Psoas muscle (tissue), 8 donors: Measurements from ENCODE around the gene IQSEC1. TPM values are rescaled to one million over a fixed set of nuclear protein-coding genes. Genes with fewer than 3 reads are reported as not detected.

ENCODE experiments used
- ATAC-seq, 4 donors: fragments of 200-7000 bp; cut with Tn5 transposase; one replicate each; pipeline ENCODE4 v1.9.1; 2020; ENCODE audit warnings: moderate library complexity in 3 of 4, mild to moderate bottlenecking in 2 of 4
- DNase-seq, 2 donors: peaks; one replicate each; pipeline ENCODE4 v3.0.0-alpha.2; 2020
- H3K27ac ChIP-seq: fragments of 200-600 bp; one replicate; pipeline ENCODE4 v1.8.0; 2022
- H3K27me3 ChIP-seq, 3 donors: fragments of 200-600 bp in 1 of 3; one replicate each; pipeline versions ENCODE4 v1.6.1 to v1.8.0; 2013 to 2022; ENCODE audit warnings: low read length in 2 of 3, mild to moderate bottlenecking in 2 of 3, moderate library complexity in 1 of 3; ENCODE audit not compliant: insufficient read depth in 3 of 3
- H3K36me3 ChIP-seq, 2 donors: fragments of 200-600 bp in 1 of 2; one replicate each; pipeline versions ENCODE4 v1.6.1 to v1.8.0; 2013 to 2022; ENCODE audit warnings: low read depth in 1 of 2, mild to moderate bottlenecking in 1 of 2, moderate library complexity in 1 of 2; ENCODE audit not compliant: insufficient read depth in 1 of 2
- H3K4me1 ChIP-seq: fragments of 200-600 bp; one replicate; pipeline ENCODE4 v1.8.0; 2022
- H3K4me3 ChIP-seq: fragments of 200-600 bp; one replicate; pipeline ENCODE4 v1.8.0; 2022; ENCODE audit warnings: mild to moderate bottlenecking
- H3K9me3 ChIP-seq: fragments of 200-600 bp; one replicate; pipeline ENCODE4 v1.8.0; 2022
- CTCF ChIP-seq: fragments of 200-600 bp; IDR thresholded peaks from one replicate; pipeline ENCODE4 v1.8.0; 2022; ENCODE audit warnings: antibody characterized with exemption
- WGBS, 3 donors: extraction: QIAGEN DNeasy Blood & Tissue Kit; methylation state at CpG; one replicate each; pipeline versions ENCODE4 v1.1.6 to v1.1.7; 2013; 5-methylcytosine and 5-hydroxymethylcytosine counted together
- intact Hi-C, 2 donors: fragments of 100-400 bp; cut with DNase I; formaldehyde crosslinking; loops; one replicate each; pipeline versions ENCODE4 v1.11.0 to v1.14.2; 2022
- long read RNA-seq, 2 donors: library from polyadenylated mRNA; unstranded; transcript quantifications; one replicate each; pipeline ENCODE4 v2.0.0, GENCODE V29; 2021
- polyA plus RNA-seq, 3 donors: library from polyadenylated mRNA; stranded (reverse); fragments of 200-250 nt; gene quantifications; one replicate each; pipeline ENCODE4 v1.2.3, GENCODE V29; 2013
- total RNA-seq, 4 donors: library from RNA; stranded (reverse); fragmentation: NEBNext Ultra II Directional in 2 of 4; extraction: Animal tissue kit (Norgen Biotek cat#: 25700) in 2 of 4; gene quantifications; one replicate each; pipeline versions ENCODE4 v1.2.1 to v1.2.4, GENCODE V29; 2021 to 2023
- donor health status: healthy with polysubstance abuse.
- donor health status: DM: no; HTN: no; CAD: no; lungs with moderate emphysema.
- donor health status: Bipolar disorder and iron deficiency.
- donor health status: healthy.
- donor health status: DM: yes; HTN: yes; CAD: no.
- donor health status: DM: no; HTN: no; CAD: no.
- donor health status: DM: no; HTN: no; CAD: no.
- donor health status: DM: yes; HTN: yes; CAD: no.

IQSEC1 gene
- total RNA-seq (10 to 100 TPM; 28.0 to 45.4 (median 33.9) TPM), polyA plus RNA-seq (10 to 100 TPM in 2 of 3 donors, 1 to 10 TPM in 1; 8.6 to 22.0 (median 10.8) TPM)
- long read RNA-seq, donor 1, partial matches to known transcripts = 10 of 13 reads
- long read RNA-seq, donor 1, other reads (novel, unspliced or antisense) = 3 of 13 reads
- long read RNA-seq, donor 2, partial matches to known transcripts = 38 of 44 reads
- long read RNA-seq, donor 2, other reads (novel, unspliced or antisense) = 6 of 44 reads

GRCh38 chr3:13073326-13074005 is at the start of gene IQSEC1:
Gene IQSEC1, minus strand, starts transcription at chr3:13073429. Its CDS starts 415 bp downstream, at chr3:13073014.
- no peak for TF ChIP-seq CTCF
- no peaks in the 10 kb centered on the region for H3K9me3 ChIP-seq
- H3K27ac ChIP-seq = no peak within 1 kb of the TSS
- WGBS, 3 donors = 7 to 8% (median 8%) methylated on average over 50 to 63 of the region's 63 CpGs
- no peaks in the 10 kb centered on the region for H3K36me3 ChIP-seq
- peaks cover 0 to 27% (median 9%) of the 10 kb centered on the region in 3 donors for H3K27me3 ChIP-seq
- ATAC-seq (no peak), DNase-seq (peak; percentile 68 to 76)
- H3K4me1 ChIP-seq = peaks cover 15% of the 10 kb centered on the region
- intact Hi-C loops = no loop called here
- peak within 1 kb of the TSS; percentile 32 for H3K4me3 ChIP-seq

GRCh38 chr3:13122081-13123012 is 49.1 kb upstream of the IQSEC1 start:
- no peak for TF ChIP-seq CTCF
- DNase-seq (no peak), ATAC-seq (no peak)
- H3K9me3 ChIP-seq = no peaks in the 10 kb centered on the region
- no peaks in the 10 kb centered on the region for H3K27me3 ChIP-seq
- intact Hi-C loops = no loop called here
- 72 to 75% (median 72%) methylated on average over 20 of the region's 20 CpGs for WGBS, 3 donors
- H3K36me3 ChIP-seq = no peaks in the 10 kb centered on the region
- no peaks in the 10 kb centered on the region for H3K4me1 ChIP-seq
- H3K27ac ChIP-seq = no peak overlapping the region
- H3K4me3 ChIP-seq = no peak overlapping the region

GRCh38 chr3:13121553-13122001 is 48.3 kb upstream of the IQSEC1 start:
- no peaks in the 10 kb centered on the region for H3K9me3 ChIP-seq
- intact Hi-C loops = no loop called here
- no peaks in the 10 kb centered on the region for H3K27me3 ChIP-seq
- WGBS, 3 donors = 85 to 92% (median 89%) methylated on average over 14 of the region's 14 CpGs
- TF ChIP-seq CTCF = no peak
- DNase-seq (no peak), ATAC-seq (no peak)
- no peaks in the 10 kb centered on the region for H3K36me3 ChIP-seq
- H3K4me3 ChIP-seq = no peak overlapping the region
- H3K4me1 ChIP-seq = no peaks in the 10 kb centered on the region
- H3K27ac ChIP-seq = no peak overlapping the region

GRCh38 chr3:13120928-13121552 is 47.8 kb upstream of the IQSEC1 start:
- DNase-seq (no peak), ATAC-seq (no peak)
- H3K27ac ChIP-seq = no peak overlapping the region
- TF ChIP-seq CTCF = no peak
- H3K27me3 ChIP-seq = no peaks in the 10 kb centered on the region
- H3K9me3 ChIP-seq = no peaks in the 10 kb centered on the region
- H3K36me3 ChIP-seq = no peaks in the 10 kb centered on the region
- 90 to 92% (median 92%) methylated on average over 16 of the region's 16 CpGs for WGBS, 3 donors
- intact Hi-C loops = no loop called here
- no peak overlapping the region for H3K4me3 ChIP-seq
- H3K4me1 ChIP-seq = no peaks in the 10 kb centered on the region
